HG02759 (cell line): ENCODE results near the gene GABRG3.

ENCODE experiments used
- ATAC-seq: cut with Tn5 transposase; IDR thresholded peaks from one replicate; pipeline ENCODE4 v1.9.1; 2021; ENCODE audit warnings: mild to moderate bottlenecking, moderate library complexity; ENCODE audit not compliant: unreplicated experiment

Gene GABRG3

GRCh38 chr15:27235681-27236080 lies 264.7 kb downstream of the GABRG3 start:
- no peak for ATAC-seq

GRCh38 chr15:27237319-27237939 lies 266.4 kb downstream of the GABRG3 start:
- no peak for ATAC-seq

- ATAC-seq = no peak
Measured at GRCh38 chr15:27238209-27238608, 267.2 kb downstream of the GABRG3 start.

GRCh38 chr15:27238707-27239423 lies 267.9 kb downstream of the GABRG3 start:
- ATAC-seq = no peak

GRCh38 chr15:27241943-27242342 lies 271.0 kb downstream of the GABRG3 start:
- ATAC-seq = no peak

- ATAC-seq = no peak
Measured at GRCh38 chr15:27244047-27244446, 273.1 kb downstream of the GABRG3 start.

- no peak for ATAC-seq
Measured at GRCh38 chr15:27248251-27248650, 277.3 kb downstream of the GABRG3 start.

GRCh38 chr15:27249046-27249759 lies 278.2 kb downstream of the GABRG3 start:
- no peak for ATAC-seq

- no peak for ATAC-seq
Measured at GRCh38 chr15:27249760-27250109, 278.8 kb downstream of the GABRG3 start.

GRCh38 chr15:27250223-27250622 lies 279.2 kb downstream of the GABRG3 start:
- ATAC-seq = no peak

- no peak for ATAC-seq
Measured at GRCh38 chr15:27254055-27254454, 283.1 kb downstream of the GABRG3 start.

- no peak for ATAC-seq
Measured at GRCh38 chr15:27254801-27255200, 283.8 kb downstream of the GABRG3 start.

- no peak for ATAC-seq
Measured at GRCh38 chr15:27256446-27256845, 285.5 kb downstream of the GABRG3 start.

- ATAC-seq = no peak
Measured at GRCh38 chr15:27258287-27258686, 287.3 kb downstream of the GABRG3 start.

GRCh38 chr15:27260523-27260922 lies 289.5 kb downstream of the GABRG3 start:
- ATAC-seq = no peak

GRCh38 chr15:27268923-27269322 lies 297.9 kb downstream of the GABRG3 start:
- ATAC-seq = no peak

GRCh38 chr15:27271258-27271657 lies 300.3 kb downstream of the GABRG3 start:
- no peak for ATAC-seq

GRCh38 chr15:27272427-27272826 lies 301.4 kb downstream of the GABRG3 start:
- no peak for ATAC-seq

GRCh38 chr15:27273506-27273905 lies 302.5 kb downstream of the GABRG3 start:
- no peak for ATAC-seq

GRCh38 chr15:27278761-27279160 lies 307.8 kb downstream of the GABRG3 start:
- no peak for ATAC-seq

- no peak for ATAC-seq
Measured at GRCh38 chr15:27292641-27293040, 321.7 kb downstream of the GABRG3 start.

GRCh38 chr15:27293607-27294006 lies 322.6 kb downstream of the GABRG3 start:
- ATAC-seq = no peak
